ENCODE measurements around the gene STAMBP. TPM values are rescaled to one million over a fixed set of nuclear protein-coding genes. Genes with fewer than 3 reads are reported as not detected.

The STAMBP gene
- total and polyA plus RNA-seq, 2 donors (not counting 3 experiments of a cell fraction or from before 2014, with no cell fraction given), result 18.0 to 21.3 TPM

GRCh38 chr2:73904952-73905351 is 76.2 kb downstream of the STAMBP start:
- intact Hi-C loops (cut with micrococcal nuclease) (loop anchor here (5.0 kb wide), 1 partner anchor 242 kb away; the partner anchor contains the start of gene BOLA3), dilution Hi-C loops (cut with MboI; ENCODE audit: extremely low pct_ligation_motif_present, low sequenced_read_pairs) (no loop called here)
- no peak overlapping the region for H3K4me2 ChIP-seq (ENCODE audit: insufficient read depth, low read length)
- no peak overlapping the region for H3K4me3 ChIP-seq (replicated peaks in 1 of 3; ENCODE audit: insufficient read depth in 1 of 3, low read depth in 1 of 3, low read length in 3 of 3)
- H3K9ac ChIP-seq (replicated peaks; ENCODE audit: extremely low read depth, insufficient read depth, low read length), result no peak overlapping the region
- H4K20me1 ChIP-seq (replicated peaks; ENCODE audit: control insufficient read depth, extremely low read depth, insufficient read depth, low read length), result no peaks in the 10 kb centered on the region
- DNase-seq (ENCODE audit: low read depth, low spot score), result no peak
- peaks cover 9 to 18% of the 10 kb centered on the region in 2 experiments for H3K27me3 ChIP-seq (ENCODE audit: control insufficient read depth in 2 of 2, insufficient read depth in 2 of 2, low read length in 2 of 2)
- no peaks in the 10 kb centered on the region for H3K9me1 ChIP-seq (replicated peaks; ENCODE audit: control insufficient read depth, extremely low read depth, insufficient read depth, low read length)
- TF ChIP-seq GATA2 (IDR thresholded peaks at IDR 0.05; ENCODE audit: insufficient read depth, insufficient read length, low read depth, low read length) (no peak), EZH2 (IDR thresholded peaks at IDR 0.05; ENCODE audit: borderline replicate concordance, low read depth, low read length, severe bottlenecking) (no peak), POLR2AphosphoS5 (IDR thresholded peaks at IDR 0.05; ENCODE audit: insufficient read depth, low read depth, low read length) (no peak), JUN (IDR thresholded peaks at IDR 0.05; ENCODE audit: borderline replicate concordance, insufficient read depth, insufficient read length, low read depth) (no peak), MYC (IDR thresholded peaks at IDR 0.05; ENCODE audit: low read depth, low read length) (no peak), MAX (IDR thresholded peaks at IDR 0.05; ENCODE audit: insufficient read depth, insufficient read length) (no peak), FOS (IDR thresholded peaks at IDR 0.05; ENCODE audit: borderline replicate concordance, insufficient read depth, low read length) (no peak), POLR2A (IDR thresholded peaks at IDR 0.05; ENCODE audit: low read depth, low read length) (no peak)
- TF ChIP-seq, protein P1, sequence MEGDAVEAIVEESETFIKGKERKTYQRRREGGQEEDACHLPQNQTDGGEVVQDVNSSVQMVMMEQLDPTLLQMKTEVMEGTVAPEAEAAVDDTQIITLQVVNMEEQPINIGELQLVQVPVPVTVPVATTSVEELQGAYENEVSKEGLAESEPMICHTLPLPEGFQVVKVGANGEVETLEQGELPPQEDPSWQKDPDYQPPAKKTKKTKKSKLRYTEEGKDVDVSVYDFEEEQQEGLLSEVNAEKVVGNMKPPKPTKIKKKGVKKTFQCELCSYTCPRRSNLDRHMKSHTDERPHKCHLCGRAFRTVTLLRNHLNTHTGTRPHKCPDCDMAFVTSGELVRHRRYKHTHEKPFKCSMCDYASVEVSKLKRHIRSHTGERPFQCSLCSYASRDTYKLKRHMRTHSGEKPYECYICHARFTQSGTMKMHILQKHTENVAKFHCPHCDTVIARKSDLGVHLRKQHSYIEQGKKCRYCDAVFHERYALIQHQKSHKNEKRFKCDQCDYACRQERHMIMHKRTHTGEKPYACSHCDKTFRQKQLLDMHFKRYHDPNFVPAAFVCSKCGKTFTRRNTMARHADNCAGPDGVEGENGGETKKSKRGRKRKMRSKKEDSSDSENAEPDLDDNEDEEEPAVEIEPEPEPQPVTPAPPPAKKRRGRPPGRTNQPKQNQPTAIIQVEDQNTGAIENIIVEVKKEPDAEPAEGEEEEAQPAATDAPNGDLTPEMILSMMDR (IDR thresholded peaks at IDR 0.05; ENCODE audit: extremely low read depth in 1 of 2, insufficient read depth in 1 of 2, low read depth in 1 of 2, low read length in 2 of 2), result no peak
- CTCF ChIA-PET, result interaction anchor here (1.1 to 1.6 kb wide), 2 partner anchors 13 to 430 kb away, joined by 3 read pairs; no protein-coding TSS in a partner anchor
- no peaks in the 10 kb centered on the region for H3K4me1 ChIP-seq (ENCODE audit: control insufficient read depth, extremely low read depth, insufficient read depth, low read length)
- H3K36me3 ChIP-seq (ENCODE audit: control insufficient read depth in 2 of 2, extremely low read depth in 1 of 2, insufficient read depth in 2 of 2, low read length in 2 of 2), result no peaks in the 10 kb centered on the region
- H3K27ac ChIP-seq (ENCODE audit: insufficient read depth, low read depth, low read length), result no peak overlapping the region
- H3K9me3 ChIP-seq (replicated peaks; ENCODE audit: control insufficient read depth, insufficient read depth, low read length), result no peaks in the 10 kb centered on the region
- no TSS peak for BruUV-seq (replicated peaks)
- H2AFZ ChIP-seq (ENCODE audit: low read depth, low read length), result no peak overlapping the region
- no peak for FAIRE-seq
- H3K79me2 ChIP-seq (ENCODE audit: control insufficient read depth, insufficient read depth, low read length), result no peaks in the 10 kb centered on the region
- POLR2A ChIA-PET, result no interaction called here
